GM18867 (cell line): Measurements from ENCODE around the gene MAD1L1.

ENCODE experiments used
- ATAC-seq: cut with Tn5 transposase; IDR thresholded peaks from one replicate; pipeline ENCODE4 v1.9.1; 2021; ENCODE audit warnings: mild to moderate bottlenecking, moderate library complexity; ENCODE audit not compliant: unreplicated experiment

Gene MAD1L1

DNA sequence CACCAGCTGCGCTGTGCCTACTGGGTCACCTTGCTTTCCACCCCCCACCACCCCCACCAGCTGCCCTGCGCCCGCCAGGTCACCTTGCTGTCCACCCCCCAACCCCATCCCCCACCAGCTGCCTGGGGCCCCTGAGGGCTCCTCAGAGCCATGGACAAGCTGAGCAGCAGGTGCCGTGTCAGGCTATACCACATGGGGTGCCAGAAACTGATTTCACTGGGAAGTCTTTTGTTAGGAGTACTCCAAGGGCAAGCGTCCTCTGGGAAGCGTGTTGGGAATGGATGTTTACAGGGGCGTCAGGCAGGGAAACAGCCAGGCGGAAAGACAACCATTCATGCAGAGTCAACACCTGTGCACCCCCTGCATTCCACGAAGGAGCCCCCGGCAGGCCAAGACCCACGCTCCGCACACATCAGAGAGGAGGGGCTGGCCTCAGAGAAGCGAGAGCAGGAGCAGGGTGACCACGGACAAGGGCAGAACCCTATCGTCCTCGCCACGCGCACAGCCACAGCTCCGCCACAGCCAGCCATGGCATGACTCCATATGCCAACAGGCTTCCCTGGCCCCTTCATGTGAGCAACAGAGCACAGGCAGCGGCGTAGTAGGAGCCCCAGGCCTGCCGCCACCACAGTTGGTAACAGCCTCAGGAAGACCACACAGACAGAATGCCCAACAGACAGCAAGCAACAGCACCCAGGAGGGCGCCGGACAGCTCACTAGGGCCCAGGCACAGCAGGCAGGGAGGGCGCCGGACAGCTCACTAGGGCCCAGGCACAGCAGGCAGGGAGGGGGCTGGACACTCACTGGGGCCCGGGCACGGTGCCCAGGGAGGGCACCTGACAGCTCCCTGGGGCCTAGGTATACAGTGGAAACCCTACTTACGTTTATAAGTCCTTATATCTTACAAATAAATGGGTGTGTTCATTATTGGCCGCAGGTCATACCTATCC, 180.8 kb downstream of the MAD1L1 start:
- ATAC-seq: no peak

- ATAC-seq: no peak
Measured at GRCh38 chr7:2050511-2050866, 182.3 kb downstream of the MAD1L1 start.

DNA sequence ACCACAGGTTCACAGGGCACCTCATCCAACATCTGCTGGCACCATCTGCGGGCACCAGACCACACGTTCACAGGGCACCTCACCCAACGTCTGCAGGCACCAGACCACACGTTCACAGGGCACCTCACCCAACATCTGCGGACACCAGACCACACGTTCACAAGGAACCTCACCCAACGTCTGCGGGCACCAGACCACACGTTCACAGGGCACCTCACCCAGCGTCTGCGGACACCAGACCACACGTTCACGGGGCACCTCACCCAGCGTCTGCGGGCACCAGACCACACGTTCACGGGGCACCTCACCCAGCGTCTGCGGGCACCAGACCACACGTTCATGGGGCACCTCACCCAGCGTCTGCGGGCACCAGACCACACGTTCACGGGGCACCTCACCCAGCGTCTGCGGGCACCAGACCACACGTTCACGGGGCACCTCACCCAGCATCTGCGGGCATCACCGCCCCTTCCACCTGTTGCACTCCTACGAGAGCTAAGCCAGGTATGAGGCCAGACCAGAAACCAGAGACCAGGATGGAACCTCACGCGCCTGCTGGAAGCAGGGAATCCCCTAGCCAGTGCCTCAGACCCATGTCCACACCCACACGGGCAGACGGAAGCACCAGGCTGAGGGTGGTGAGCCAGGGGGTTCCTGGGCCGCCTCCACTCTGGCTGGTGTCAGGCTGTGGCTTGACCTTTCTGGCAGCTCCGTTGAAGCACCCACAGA, 182.8 kb downstream of the MAD1L1 start:
- no peak for ATAC-seq

GRCh38 chr7:2049111-2049781, 183.5 kb downstream of the MAD1L1 start:
- no peak for ATAC-seq

DNA sequence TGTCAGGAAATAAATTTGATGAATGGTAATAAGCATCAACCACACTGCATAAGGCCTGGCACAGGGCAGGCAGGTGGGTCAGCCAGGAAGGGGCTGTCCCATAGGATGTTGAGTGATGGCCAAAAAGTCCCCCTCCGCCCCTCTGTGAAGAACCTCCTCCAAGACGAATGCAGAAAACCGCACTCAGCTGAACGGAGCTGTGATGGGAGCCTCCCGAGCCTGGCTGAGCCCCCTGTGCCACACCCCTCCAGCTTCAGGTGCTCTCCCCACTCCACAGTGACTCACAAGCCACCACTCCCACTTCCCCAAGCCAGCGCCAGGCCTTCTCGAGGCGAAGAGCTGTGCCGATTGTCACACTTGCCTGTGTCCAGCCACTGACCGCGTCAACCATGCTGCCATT, 184.2 kb downstream of the MAD1L1 start:
- no peak for ATAC-seq

DNA sequence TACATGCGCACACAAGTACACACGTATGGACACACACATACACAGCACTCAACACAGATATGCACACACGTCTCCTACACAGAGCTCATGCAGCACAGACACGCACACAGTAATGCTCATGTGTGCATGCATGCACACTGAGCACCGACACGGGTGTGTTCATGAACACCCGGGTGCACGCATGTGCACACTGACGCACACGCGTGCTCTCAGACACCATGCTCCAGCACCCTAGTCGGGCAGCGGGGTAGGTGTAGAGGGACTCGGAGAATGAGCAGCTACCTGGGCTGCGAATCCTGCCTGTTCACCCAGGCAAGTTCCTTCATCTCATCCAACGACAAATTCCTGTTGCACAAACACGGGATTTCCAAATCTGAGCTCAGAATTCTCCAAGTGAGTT, 184.7 kb downstream of the MAD1L1 start:
- ATAC-seq: no peak

DNA sequence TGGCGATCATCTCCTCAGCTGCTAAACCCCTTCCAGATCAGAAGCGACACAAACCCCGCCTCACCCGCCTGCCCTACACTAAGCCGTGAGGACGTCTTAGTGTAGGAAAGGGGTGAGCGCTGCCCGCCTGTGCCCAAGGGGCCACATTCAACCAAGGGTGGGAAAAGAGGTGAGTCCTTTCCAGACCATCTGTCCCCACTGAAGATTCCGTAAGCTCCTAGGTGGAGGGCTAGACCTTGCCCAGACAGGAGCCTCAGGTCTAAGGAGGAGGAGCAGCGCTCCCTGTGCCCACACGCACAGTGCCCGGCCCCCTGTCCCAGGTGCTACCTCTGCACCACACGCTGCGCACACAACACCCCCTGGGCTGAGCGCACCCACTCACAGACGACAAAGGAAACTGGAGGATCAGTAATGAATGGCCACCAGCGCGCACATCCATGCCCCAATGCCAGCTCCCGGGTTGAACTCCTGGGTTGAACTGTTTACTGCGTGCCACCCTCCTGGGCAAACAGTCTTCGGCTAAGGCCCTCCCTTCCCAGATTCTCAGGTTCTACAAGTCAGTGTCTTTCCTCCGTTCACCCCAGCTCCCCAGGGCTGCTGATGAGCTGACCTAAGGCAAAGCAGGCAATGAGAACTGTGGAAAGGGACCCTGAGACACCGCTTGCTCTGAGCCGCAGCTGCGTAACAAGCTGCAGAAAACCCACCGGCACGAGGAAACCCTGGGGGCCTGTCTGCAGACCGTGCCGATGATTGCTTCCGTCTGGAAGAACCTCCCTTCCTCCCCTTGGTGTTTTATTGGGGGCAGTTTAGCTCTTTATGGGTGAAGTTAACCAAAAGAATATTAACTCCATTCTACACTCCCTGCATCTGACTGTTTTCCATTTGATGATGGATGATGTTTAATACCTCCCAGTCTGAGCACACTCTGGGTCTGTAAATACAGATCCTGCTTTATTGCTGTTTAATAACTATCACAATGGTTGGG, 185.9 kb downstream of the MAD1L1 start:
- ATAC-seq: no peak

- ATAC-seq: no peak
Measured at GRCh38 chr7:2045559-2046405, 187.0 kb downstream of the MAD1L1 start.

DNA sequence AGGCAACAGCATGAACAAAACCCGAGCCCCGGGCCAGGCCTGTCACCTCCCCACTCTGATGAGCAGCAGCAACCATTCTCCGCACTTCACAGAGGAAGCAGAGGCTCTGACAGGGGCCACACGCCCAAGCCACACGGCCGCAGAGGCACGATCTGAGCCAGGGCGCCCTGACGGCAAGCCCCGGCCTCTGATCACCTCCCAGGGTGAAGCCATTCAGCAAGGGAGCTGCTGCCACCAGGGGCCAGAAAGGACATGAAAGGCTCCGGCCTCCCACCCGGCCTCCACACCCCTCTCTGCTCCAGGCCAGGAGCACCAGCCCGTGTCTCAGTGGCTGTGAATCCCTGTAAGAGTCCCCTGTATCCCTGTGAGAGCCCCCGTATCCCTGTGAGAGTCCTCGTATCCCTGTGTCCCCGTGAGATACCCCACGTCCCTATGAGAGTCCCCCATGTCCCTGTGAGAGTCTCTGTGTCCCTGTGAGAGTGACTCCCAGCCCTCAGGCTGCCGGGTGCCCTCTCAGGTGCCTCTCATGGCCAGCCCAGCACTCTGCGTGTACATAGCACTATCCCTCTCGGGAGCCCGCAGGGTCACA, 187.8 kb downstream of the MAD1L1 start:
- no peak for ATAC-seq

- no peak for ATAC-seq
Measured at GRCh38 chr7:2044311-2044882, 188.3 kb downstream of the MAD1L1 start.

DNA sequence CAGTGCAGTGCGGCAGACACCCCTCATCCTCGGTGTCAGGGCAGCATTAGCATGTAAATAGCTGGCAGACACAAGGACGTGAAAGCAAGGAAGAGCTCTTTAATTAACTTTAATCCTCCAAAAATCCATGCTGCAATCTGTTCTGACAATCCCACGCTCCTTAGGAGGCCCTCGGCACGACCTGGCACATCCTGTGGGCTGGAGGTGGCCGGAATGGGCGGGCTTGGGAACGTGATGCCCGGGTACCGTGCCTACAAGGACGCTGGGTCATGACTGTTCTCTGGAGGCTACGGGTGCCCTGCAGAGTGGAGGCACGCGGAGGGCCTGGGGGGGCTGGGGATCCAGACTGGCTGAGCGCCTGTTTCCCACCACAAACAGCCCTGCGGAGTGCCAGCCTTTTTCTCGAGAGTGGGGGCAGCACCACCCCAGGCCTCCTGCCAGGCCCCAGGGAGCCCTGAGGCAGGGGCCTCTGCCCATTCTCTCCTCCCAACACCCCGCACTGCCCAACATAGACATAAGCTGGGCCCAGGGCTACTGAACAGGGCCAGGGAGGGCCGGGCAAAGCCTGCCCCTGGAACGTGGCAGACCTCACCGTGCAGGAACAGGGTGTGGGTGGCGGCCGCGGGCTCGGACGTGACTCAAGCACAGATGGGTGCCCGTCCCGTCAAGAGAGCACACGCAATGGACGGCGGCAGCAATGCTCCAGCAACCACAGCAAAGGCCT, 189.3 kb downstream of the MAD1L1 start:
- no peak for ATAC-seq

DNA sequence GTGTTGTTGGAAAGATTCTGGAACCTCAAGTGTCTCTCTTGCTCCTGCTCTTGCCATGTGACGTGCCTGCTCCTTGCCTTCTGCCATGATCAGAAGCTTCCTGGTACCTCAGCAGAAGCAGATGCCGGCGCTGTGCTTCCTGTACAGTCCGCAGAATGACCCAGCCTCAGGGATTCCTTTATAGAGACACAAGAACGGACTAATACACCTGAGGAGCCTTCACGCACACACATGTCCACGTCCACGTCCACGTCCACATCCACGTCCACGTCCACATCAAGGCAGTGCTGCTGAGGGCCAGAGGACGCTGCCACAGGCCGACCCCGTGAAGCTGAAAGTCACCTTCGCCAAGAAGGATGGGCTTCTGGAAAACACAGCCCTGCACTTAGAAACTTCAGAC, 190.1 kb downstream of the MAD1L1 start:
- ATAC-seq: no peak

- no peak for ATAC-seq
Measured at GRCh38 chr7:2041496-2042367, 191.0 kb downstream of the MAD1L1 start.

DNA sequence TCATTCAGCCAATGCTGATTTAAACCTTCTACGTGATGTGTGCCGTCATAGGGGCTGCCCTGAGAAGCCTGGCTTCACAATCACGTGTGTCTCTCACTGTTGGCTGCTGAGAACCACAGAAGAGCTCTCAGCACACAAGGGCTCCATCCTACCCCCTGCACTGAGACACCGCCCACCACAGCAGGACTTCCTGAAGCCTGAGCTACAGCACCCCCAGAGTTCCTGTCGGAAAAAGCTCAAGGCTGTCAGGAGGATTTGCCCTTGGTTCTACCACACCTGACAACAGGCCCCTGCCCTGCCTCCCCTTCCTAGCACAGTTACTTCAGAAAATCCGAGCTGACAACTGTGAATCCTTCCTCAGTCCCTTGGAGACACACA, 191.9 kb downstream of the MAD1L1 start:
- no peak for ATAC-seq

DNA sequence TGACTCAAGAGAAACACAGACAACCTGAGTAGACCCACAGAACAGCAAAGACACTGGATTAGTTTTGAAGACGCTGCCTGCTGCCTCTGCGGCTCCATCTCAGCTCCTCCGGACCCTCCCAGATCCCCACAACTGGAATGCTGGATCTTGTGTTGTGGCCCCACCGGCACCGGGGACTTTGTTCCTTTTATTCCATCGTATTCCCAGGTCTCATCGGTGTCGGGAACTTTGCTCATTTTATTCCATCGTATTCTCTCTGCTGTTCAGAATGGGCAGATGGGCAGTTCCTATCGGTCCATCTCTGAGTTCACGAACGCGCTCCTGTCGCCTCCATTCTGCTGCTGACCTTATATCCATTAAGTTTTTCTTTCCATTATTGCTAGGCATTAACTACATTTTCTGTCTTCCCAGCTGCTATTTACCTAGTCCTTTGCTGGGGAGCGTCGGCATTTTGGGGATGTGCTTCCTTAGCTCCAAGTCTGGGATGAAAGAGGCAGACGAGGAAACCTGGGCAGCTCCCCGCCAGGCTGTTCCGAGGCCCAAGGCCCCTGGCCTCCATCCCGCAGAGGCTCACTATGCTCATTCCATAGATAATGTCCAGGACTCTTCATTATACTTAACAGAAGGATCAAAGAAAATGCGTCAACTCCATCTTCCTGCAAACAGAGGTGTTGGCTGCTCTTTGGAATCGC, 192.4 kb downstream of the MAD1L1 start:
- no peak for ATAC-seq

DNA sequence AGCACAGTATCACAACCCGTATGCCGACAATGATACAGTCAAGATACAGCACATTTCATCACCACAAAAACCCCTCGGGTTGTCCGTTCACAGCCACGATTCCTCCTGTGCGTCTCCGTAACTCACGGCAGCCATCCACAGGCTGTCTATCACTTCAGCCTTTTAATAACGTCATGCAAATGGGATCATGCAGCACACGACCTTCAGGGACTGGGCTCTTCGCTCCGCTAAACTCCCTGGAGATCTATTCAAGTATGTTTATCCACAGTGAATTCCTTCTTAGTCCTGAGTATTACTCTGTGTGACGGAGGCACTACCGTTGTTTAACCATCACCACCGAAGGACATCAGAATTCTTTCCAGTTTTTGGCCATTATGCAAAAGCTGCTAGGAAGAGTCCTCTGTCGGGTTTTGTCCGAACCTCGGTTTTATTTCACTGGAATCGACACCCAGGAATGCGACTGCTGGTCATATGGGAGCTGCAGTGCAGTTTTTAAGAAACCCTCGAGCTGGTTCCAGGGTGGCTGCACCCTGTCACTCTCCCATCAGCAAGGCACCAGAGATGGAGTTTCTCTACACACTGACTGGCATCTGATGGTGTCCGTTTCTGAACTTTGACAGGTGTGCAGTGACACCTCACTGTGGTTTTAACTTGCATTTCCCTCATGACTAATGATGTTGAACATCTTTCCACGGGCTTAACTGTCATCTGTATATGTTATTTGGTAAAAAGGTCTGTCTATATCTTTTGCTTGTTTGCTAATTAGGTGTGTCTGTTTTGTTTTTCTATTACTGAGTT, 193.6 kb downstream of the MAD1L1 start:
- peak; percentile 58 for ATAC-seq
